Type B pancreatic cell (in vitro differentiated cells): ENCODE results near the gene BCS1L. TPM values are rescaled to one million over a fixed set of nuclear protein-coding genes. Genes with fewer than 3 reads are reported as not detected.
A peak's percentile ranks its signal among the peaks of the same experiment; 100 is the strongest.

ENCODE experiments used
- DNase-seq: peaks from one replicate; pipeline ENCODE4 v3.0.0; 2021; ENCODE audit warnings: mixed read lengths; ENCODE audit not compliant: unreplicated experiment; ENCODE audit errors: extremely low spot score
- H3K27ac Mint-ChIP-seq: 2 replicates; pipeline ENCODE4 v1.8.0; 2021; ENCODE audit warnings: mild to moderate bottlenecking, mixed read lengths
- H3K27me3 Mint-ChIP-seq: 2 replicates; pipeline ENCODE4 v1.8.0; 2021; ENCODE audit warnings: mixed read lengths
- H3K36me3 Mint-ChIP-seq: 2 replicates; pipeline ENCODE4 v1.8.0; 2021; ENCODE audit warnings: mixed read lengths
- H3K4me1 Mint-ChIP-seq: one replicate; pipeline ENCODE4 v1.8.0; 2021; ENCODE audit warnings: mixed read lengths; ENCODE audit not compliant: unreplicated experiment
- H3K4me3 Mint-ChIP-seq: 2 replicates; pipeline ENCODE4 v1.8.0; 2021; ENCODE audit warnings: mild to moderate bottlenecking, mixed read lengths
- H3K9me3 Mint-ChIP-seq: 2 replicates; pipeline ENCODE4 v1.8.0; 2021; ENCODE audit warnings: mixed read lengths
- total RNA-seq: library from RNA; stranded (reverse); gene quantifications from 2 replicates; pipeline ENCODE4 v1.2.1, GENCODE V29; 2021; ENCODE audit warnings: low replicate concordance
- TF ChIP-seq, protein P1 (sequence below): fragments of 200-600 bp; sonication (generic); conservative IDR thresholded peaks from 2 replicates; pipeline ENCODE4 v1.5.0; 2021; ENCODE audit warnings: antibody characterized with exemption, mild to moderate bottlenecking

The BCS1L gene
- total RNA-seq, 1 donor from 2014 or later: 64.2 TPM

DNA sequence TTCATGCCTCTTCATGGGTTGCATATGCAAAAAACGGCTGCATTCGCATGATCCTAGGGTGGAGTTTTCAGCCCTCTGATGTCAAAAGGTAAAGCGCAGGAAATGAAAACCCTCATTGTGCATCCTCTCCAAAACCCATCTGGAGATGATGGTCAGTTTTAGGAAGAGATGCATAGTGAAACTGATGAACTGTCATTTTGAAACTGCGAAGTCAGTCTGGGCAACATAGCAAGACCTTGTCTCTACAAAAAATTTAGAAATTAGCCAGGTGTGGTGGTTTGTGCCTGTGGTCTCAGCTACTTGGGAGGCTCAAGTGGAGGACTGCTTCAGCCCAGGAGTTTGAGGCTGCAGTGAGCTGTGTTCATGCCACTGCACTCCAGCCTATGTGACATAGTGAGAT, 48.6 kb downstream of the BCS1L start:
- TF ChIP-seq, protein P1, sequence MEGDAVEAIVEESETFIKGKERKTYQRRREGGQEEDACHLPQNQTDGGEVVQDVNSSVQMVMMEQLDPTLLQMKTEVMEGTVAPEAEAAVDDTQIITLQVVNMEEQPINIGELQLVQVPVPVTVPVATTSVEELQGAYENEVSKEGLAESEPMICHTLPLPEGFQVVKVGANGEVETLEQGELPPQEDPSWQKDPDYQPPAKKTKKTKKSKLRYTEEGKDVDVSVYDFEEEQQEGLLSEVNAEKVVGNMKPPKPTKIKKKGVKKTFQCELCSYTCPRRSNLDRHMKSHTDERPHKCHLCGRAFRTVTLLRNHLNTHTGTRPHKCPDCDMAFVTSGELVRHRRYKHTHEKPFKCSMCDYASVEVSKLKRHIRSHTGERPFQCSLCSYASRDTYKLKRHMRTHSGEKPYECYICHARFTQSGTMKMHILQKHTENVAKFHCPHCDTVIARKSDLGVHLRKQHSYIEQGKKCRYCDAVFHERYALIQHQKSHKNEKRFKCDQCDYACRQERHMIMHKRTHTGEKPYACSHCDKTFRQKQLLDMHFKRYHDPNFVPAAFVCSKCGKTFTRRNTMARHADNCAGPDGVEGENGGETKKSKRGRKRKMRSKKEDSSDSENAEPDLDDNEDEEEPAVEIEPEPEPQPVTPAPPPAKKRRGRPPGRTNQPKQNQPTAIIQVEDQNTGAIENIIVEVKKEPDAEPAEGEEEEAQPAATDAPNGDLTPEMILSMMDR: no peak
- no peak overlapping the region for H3K4me3 Mint-ChIP-seq
- DNase-seq: no peak
- no peaks in the 10 kb centered on the region for H3K9me3 Mint-ChIP-seq
- H3K36me3 Mint-ChIP-seq: no peaks in the 10 kb centered on the region
- peaks cover 5% of the 10 kb centered on the region for H3K4me1 Mint-ChIP-seq
- H3K27ac Mint-ChIP-seq: no peak overlapping the region
- H3K27me3 Mint-ChIP-seq: no peaks in the 10 kb centered on the region

DNA sequence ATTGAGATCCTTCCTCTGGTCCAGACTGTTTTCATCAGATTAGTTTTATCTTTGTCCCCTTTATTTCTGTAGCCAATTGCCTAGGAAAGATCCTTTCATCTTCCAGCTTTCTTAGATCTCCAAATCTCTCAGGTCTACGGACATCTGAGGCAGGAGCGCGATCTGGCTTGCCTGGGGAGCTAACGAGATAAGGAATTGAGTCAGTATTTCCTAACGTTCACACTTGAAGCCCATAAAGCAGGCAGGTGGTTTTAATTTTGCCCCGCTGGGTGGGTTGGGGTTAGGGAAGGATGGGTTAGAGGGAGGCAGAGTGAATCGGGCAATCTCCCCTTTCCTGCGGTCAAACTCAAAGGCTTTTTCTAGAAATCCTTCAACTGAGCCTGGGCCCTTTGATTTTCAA, 50.4 kb downstream of the BCS1L start:
- peak overlapping the region; percentile 97 for H3K4me3 Mint-ChIP-seq
- no peaks in the 10 kb centered on the region for H3K27me3 Mint-ChIP-seq
- peaks cover 12% of the 10 kb centered on the region for H3K4me1 Mint-ChIP-seq
- TF ChIP-seq, protein P1: no peak
- no peak overlapping the region for H3K27ac Mint-ChIP-seq
- DNase-seq: no peak
- no peaks in the 10 kb centered on the region for H3K9me3 Mint-ChIP-seq
- H3K36me3 Mint-ChIP-seq: peaks cover 6% of the 10 kb centered on the region

DNA sequence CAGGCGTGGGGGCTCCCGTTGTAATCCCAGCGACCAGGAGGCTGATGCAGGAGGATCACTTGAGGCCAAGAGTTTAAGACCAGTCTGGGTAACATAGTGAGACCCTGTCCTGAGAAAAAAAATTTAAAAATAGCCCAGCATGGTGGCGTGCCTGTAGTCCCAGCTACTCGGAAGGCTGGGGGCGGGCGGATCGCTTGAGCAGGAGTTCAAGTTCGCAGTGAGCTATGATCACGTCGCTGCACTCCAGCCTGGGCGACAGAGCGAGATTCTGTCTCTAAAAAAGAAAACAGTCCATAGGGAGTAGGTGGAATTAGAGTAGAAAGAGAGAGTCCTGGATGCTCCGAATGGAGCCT, 50.8 kb downstream of the BCS1L start:
- H3K9me3 Mint-ChIP-seq: no peaks in the 10 kb centered on the region
- TF ChIP-seq, protein P1: no peak
- peak overlapping the region; percentile 97 for H3K4me3 Mint-ChIP-seq
- peaks cover 10% of the 10 kb centered on the region for H3K36me3 Mint-ChIP-seq
- H3K4me1 Mint-ChIP-seq: peaks cover 12% of the 10 kb centered on the region
- H3K27me3 Mint-ChIP-seq: no peaks in the 10 kb centered on the region
- DNase-seq: no peak
- H3K27ac Mint-ChIP-seq: peak overlapping the region; percentile 38

DNA sequence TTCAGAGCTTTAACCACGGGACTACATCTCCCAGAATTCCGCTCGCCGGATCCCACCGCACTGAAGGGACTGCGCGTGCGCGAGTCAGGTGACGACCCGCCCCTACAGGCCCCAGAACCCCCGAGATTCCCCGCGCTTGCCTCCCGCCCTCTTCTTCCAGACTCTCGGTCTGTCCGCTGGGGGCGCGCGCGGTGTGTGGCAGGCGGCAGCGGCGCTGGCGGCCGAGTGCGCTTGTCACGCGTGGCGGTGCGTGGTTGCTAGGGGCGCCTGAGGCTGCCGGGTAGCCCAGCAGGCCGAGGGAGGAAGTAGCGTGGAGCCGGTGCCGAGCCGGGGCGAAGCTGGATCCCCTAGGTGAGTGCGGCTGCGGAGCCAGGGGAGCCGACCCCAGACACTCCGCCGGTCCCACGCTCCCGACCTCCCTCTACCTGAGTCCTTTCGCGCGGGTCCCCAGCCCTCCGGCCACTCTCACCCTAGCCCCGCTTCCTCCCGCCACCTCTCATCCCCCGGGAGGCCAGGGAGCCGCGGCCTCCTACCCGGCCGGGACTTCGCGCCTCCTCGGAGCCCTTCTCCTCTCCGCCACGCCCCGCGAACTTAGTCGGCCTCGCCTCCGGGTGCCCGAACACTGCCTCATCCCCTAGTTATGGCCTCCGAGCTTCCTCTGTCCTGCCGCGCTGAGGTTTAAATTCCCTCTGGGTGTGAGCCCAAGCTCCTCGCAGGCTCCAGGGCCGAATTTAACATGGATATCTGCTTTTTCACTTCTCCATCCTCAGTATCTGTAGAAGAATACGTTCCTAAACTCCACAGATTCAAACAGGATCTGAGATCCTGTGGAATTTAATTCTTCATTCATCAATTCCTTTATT, 51.4 kb downstream of the BCS1L start, which contains the start of gene TTLL4:
Gene TTLL4, plus strand, starts transcription at position 149 of the 863 bp plus-strand sequence. CDS start 26,842 bp downstream, outside the sequence.
- peaks cover 13% of the 10 kb centered on the region for H3K36me3 Mint-ChIP-seq

DNA sequence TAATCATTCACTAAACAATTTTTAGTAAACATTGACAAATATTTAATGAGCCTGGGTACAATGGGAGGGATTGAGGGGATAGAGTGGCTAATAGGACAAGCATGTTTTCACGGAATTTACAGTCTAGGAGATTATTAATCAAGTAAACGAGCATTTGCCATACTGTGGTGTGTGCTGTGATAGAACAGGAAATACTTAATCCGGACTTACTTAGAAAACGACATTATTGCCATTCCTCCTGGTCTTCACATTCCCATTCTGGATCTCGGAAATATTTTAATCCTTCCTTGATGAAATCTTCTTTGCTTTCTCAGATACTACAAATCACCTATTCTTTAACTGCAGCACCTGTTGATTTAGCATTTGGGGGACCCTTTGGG, 52.1 kb downstream of the BCS1L start:
- TF ChIP-seq, protein P1: no peak
- Mint-ChIP-seq H3K4me1 (peaks cover 12% of the 10 kb centered on the region), H3K27me3 (no peaks in the 10 kb centered on the region), H3K27ac (peak overlapping the region; percentile 91), H3K9me3 (no peaks in the 10 kb centered on the region), H3K4me3 (peak overlapping the region; percentile 97), H3K36me3 (peaks cover 16% of the 10 kb centered on the region)
- DNase-seq: no peak

More for the DNA sequence above, 51.4 kb downstream of the BCS1L start, which contains the start of gene TTLL4:
- peak within 1 kb of the TSS; percentile 97 for H3K4me3 Mint-ChIP-seq
- DNase-seq: peak; percentile 99
- H3K27ac Mint-ChIP-seq: peak within 1 kb of the TSS; percentile 91
- H3K9me3 Mint-ChIP-seq: no peaks in the 10 kb centered on the region
- TF ChIP-seq, protein P1: peak; percentile 90
- H3K27me3 Mint-ChIP-seq: no peaks in the 10 kb centered on the region
- H3K4me1 Mint-ChIP-seq: peaks cover 12% of the 10 kb centered on the region

Other genes with a start within 250 kb of the BCS1L start
- gene VIL1, start 240.6 kb upstream of the BCS1L start, total RNA-seq: 64.6 and 142 TPM in 2 replicates
- gene USP37, start 91.3 kb upstream of the BCS1L start, total RNA-seq: 16.5 and 22.9 TPM in 2 replicates
- gene CNOT9, start 90.8 kb upstream of the BCS1L start, total RNA-seq: 42.9 and 59.4 TPM in 2 replicates
- gene PLCD4, start 51.8 kb upstream of the BCS1L start, total RNA-seq: 0.40 and 1.4 TPM in 2 replicates
- gene ZNF142, start 60 bp upstream of the BCS1L start, total RNA-seq: 35.0 and 38.3 TPM in 2 replicates
- gene RNF25, start 12.3 kb downstream of the BCS1L start, total RNA-seq: 22.8 and 30.5 TPM in 2 replicates
- gene STK36, start 12.4 kb downstream of the BCS1L start, total RNA-seq: 60.4 and 102 TPM in 2 replicates
- 59.2 and 79.8 TPM in 2 replicates for gene TTLL4, start 51.2 kb downstream of the BCS1L start, total RNA-seq
- gene CYP27A1, start 122.5 kb downstream of the BCS1L start, total RNA-seq: 6.5 and 6.9 TPM in 2 replicates
- gene PRKAG3, start 172.1 kb downstream of the BCS1L start, total RNA-seq: not detected in 2 replicates
- 24.7 and 123 TPM in 2 replicates for gene WNT6, start 200.1 kb downstream of the BCS1L start, total RNA-seq
- 5.5 and 31.8 TPM in 2 replicates for gene WNT10A, start 221.2 kb downstream of the BCS1L start, total RNA-seq